OCI-M1 (cell line): Measurements from ENCODE around the gene NT5DC4.

ENCODE experiments used
- DNase-seq: peaks from one replicate; lab custom pipeline; 2025; lab: John Stamatoyannopoulos, UW

The NT5DC4 gene

GRCh38 chr2:112754564-112754963, 33.7 kb downstream of the NT5DC4 start:
- no peak for DNase-seq

- DNase-seq, result no peak
Observed at GRCh38 chr2:112755444-112755843, 34.6 kb downstream of the NT5DC4 start.

- no peak for DNase-seq
Observed at GRCh38 chr2:112756207-112756606, 35.4 kb downstream of the NT5DC4 start.

GRCh38 chr2:112757265-112757664, 36.4 kb downstream of the NT5DC4 start:
- DNase-seq, result no peak

GRCh38 chr2:112758711-112759110, 37.9 kb downstream of the NT5DC4 start:
- no peak for DNase-seq

GRCh38 chr2:112760149-112760548, 39.3 kb downstream of the NT5DC4 start:
- DNase-seq, result no peak

- no peak for DNase-seq
Observed at GRCh38 chr2:112762276-112762675, 41.5 kb downstream of the NT5DC4 start.

- DNase-seq, result peak; percentile 98
Observed at GRCh38 chr2:112764071-112765044, 43.5 kb downstream of the NT5DC4 start, which contains the start of gene CKAP2L. TSS of gene CKAP2L (minus strand) at chr2:112764609. CDS start at chr2:112764598, 11 bp downstream.

GRCh38 chr2:112765251-112765650, 44.4 kb downstream of the NT5DC4 start:
- peak; percentile 55 for DNase-seq

- peak; percentile 68 for DNase-seq
Observed at GRCh38 chr2:112767693-112768330, 47.0 kb downstream of the NT5DC4 start.

GRCh38 chr2:112768432-112768831, 47.6 kb downstream of the NT5DC4 start:
- DNase-seq, result peak; percentile 68

GRCh38 chr2:112772322-112772721, 51.5 kb downstream of the NT5DC4 start:
- DNase-seq, result peak; percentile 58

GRCh38 chr2:112772911-112773475, 52.2 kb downstream of the NT5DC4 start:
- DNase-seq, result no peak

- DNase-seq, result no peak
Observed at GRCh38 chr2:112773556-112773955, 52.7 kb downstream of the NT5DC4 start.

- DNase-seq, result no peak
Observed at GRCh38 chr2:112774536-112775285, 53.9 kb downstream of the NT5DC4 start.

GRCh38 chr2:112776113-112776512, 55.3 kb downstream of the NT5DC4 start:
- DNase-seq, result peak; percentile 24

- peak; percentile 26 for DNase-seq
Observed at GRCh38 chr2:112777036-112777435, 56.2 kb downstream of the NT5DC4 start.

- DNase-seq, result no peak
Observed at GRCh38 chr2:112779598-112779997, 58.8 kb downstream of the NT5DC4 start.

GRCh38 chr2:112782234-112782799, 61.5 kb downstream of the NT5DC4 start:
- no peak for DNase-seq

GRCh38 chr2:112783187-112783714, 62.4 kb downstream of the NT5DC4 start:
- no peak for DNase-seq
